IMR-90 (cell line): ENCODE measurements around the gene FAM174C. TPM values are rescaled to one million over a fixed set of nuclear protein-coding genes. Genes with fewer than 3 reads are reported as not detected.

Source experiments
- ATAC-seq: fragments of 200-7000 bp; cut with Tn5 transposase; 2 replicates; pipeline ENCODE4 v1.9.1; 2020; ENCODE audit warnings: low read depth, mild to moderate bottlenecking, moderate library complexity
- Bru-seq: library from RNA; stranded (reverse); fragments of 400-500 nt; gene quantifications from one replicate; lab custom pipeline; 2021; lab: Mats Ljungman, UMichigan
- BruChase-seq, 2 experiments: library from RNA; stranded (reverse); fragments of 400-500 nt; gene quantifications; one replicate each; lab custom pipeline; 2021; lab: Mats Ljungman, UMichigan
- BruUV-seq: library from RNA; stranded (reverse); fragments of 400-500 nt; replicated peaks from 2 replicates; lab custom pipeline; 2021; lab: Mats Ljungman, UMichigan
- CTCF ChIA-PET: fragments of 300-600 bp; formaldehyde crosslinking; extraction: SDS; loops from one replicate; lab custom pipeline; 2021; ENCODE audit warnings: antibody characterized with exemption; lab: Yijun Ruan, JAX
- POLR2A ChIA-PET: fragments of 300-600 bp; sonication (Branson Sonifier 250); formaldehyde crosslinking; loops from one replicate; lab custom pipeline; 2022; ENCODE audit warnings: antibody characterized with exemption; ENCODE audit not compliant: unreplicated experiment; lab: Charles Lee
- DNase-seq: peaks from one replicate; pipeline ENCODE4 v3.0.0; 2013
- H2AFZ ChIP-seq: replicated peaks from 2 replicates; pipeline ENCODE3; 2013; ENCODE audit warnings: low read length, mild to moderate bottlenecking; ENCODE audit not compliant: poor library complexity
- H2AK5ac ChIP-seq: 2 replicates; pipeline ENCODE4 v1.6.1; 2013; ENCODE audit warnings: low read depth, low read length, inconsistent platforms
- H2AK9ac ChIP-seq: replicated peaks from 2 replicates; pipeline ENCODE3; 2013; ENCODE audit warnings: mild to moderate bottlenecking, low read depth, low read length, moderate library complexity; ENCODE audit not compliant: poor library complexity
- H2BK120ac ChIP-seq: 2 replicates; pipeline ENCODE4 v1.6.1; 2013; ENCODE audit warnings: low read depth, low read length, inconsistent platforms
- H2BK15ac ChIP-seq: 3 replicates; pipeline ENCODE4 v1.6.1; 2013; ENCODE audit warnings: low read depth, low read length, inconsistent platforms
- H2BK20ac ChIP-seq: 2 replicates; pipeline ENCODE4 v1.6.1; 2013; ENCODE audit warnings: low read depth, mild to moderate bottlenecking, inconsistent platforms, low read length, moderate library complexity
- H2BK5ac ChIP-seq: 2 replicates; pipeline ENCODE4 v1.6.1; 2013; ENCODE audit warnings: mild to moderate bottlenecking, low read depth, low read length, inconsistent platforms; ENCODE audit not compliant: poor library complexity, severe bottlenecking
- H3K14ac ChIP-seq: replicated peaks from 2 replicates; pipeline ENCODE4 v1.6.1; 2013; ENCODE audit warnings: low read depth, low read length, inconsistent platforms
- H3K18ac ChIP-seq: 2 replicates; pipeline ENCODE4 v1.6.1; 2013; ENCODE audit warnings: low read depth, low read length, control low read depth
- H3K23ac ChIP-seq: 2 replicates; pipeline ENCODE4 v1.6.1; 2013; ENCODE audit warnings: low read depth, low read length, inconsistent platforms
- H3K27ac ChIP-seq: 2 replicates; pipeline ENCODE4 v1.5.1; 2013; ENCODE audit warnings: mild to moderate bottlenecking, control low read depth, low read length; ENCODE audit not compliant: insufficient read depth
- H3K27me3 ChIP-seq: 2 replicates; pipeline ENCODE4 v1.6.1; 2013; ENCODE audit warnings: low read length; ENCODE audit not compliant: control insufficient read depth, insufficient read depth
- H3K36me3 ChIP-seq: 2 replicates; pipeline ENCODE4 v1.6.1; 2013; ENCODE audit warnings: low read length, mixed read lengths; ENCODE audit not compliant: control insufficient read depth, insufficient read depth
- H3K4ac ChIP-seq: 2 replicates; pipeline ENCODE4 v1.6.1; 2013; ENCODE audit warnings: low read depth, low read length, inconsistent platforms
- H3K4me1 ChIP-seq: 2 replicates; pipeline ENCODE4 v1.6.1; 2013; ENCODE audit warnings: low read length, mixed read lengths; ENCODE audit not compliant: control insufficient read depth, insufficient read depth
- H3K4me2 ChIP-seq: 2 replicates; pipeline ENCODE4 v1.6.1; 2013; ENCODE audit warnings: low read depth, mild to moderate bottlenecking, control low read depth, low read length, moderate library complexity
- H3K4me3 ChIP-seq: 2 replicates; pipeline ENCODE4 v1.5.1; 2013; ENCODE audit warnings: low read depth, mild to moderate bottlenecking, control low read depth, low read length, moderate library complexity; ENCODE audit not compliant: insufficient read depth
- H3K56ac ChIP-seq: 2 replicates; pipeline ENCODE4 v1.6.1; 2013; ENCODE audit warnings: low read length, inconsistent platforms; ENCODE audit not compliant: insufficient read depth; ENCODE audit errors: extremely low read depth
- H3K79me1 ChIP-seq, 2 experiments: 2 replicates each; pipeline ENCODE4 v1.6.1; 2013; ENCODE audit warnings: low read length in 2 of 2, inconsistent platforms in 1 of 2, low read depth in 1 of 2
- H3K9ac ChIP-seq: 2 replicates; pipeline ENCODE4 v1.6.1; 2013; ENCODE audit warnings: low read depth, low read length, control low read depth
- H3K9me1 ChIP-seq: 2 replicates; pipeline ENCODE4 v1.6.1; 2013; ENCODE audit warnings: low read length, inconsistent platforms; ENCODE audit not compliant: insufficient read depth
- H3K9me3 ChIP-seq: 2 replicates; pipeline ENCODE4 v1.6.1; 2013; ENCODE audit warnings: low read length; ENCODE audit not compliant: control insufficient read depth, insufficient read depth
- H4K20me1 ChIP-seq: 2 replicates; pipeline ENCODE4 v1.6.1; 2013; ENCODE audit warnings: low read length, inconsistent platforms; ENCODE audit not compliant: insufficient read depth
- H4K5ac ChIP-seq: 2 replicates; pipeline ENCODE4 v1.6.1; 2013; ENCODE audit warnings: mild to moderate bottlenecking, low read depth, low read length, control low read depth
- H4K8ac ChIP-seq, 2 experiments: 2 replicates each; pipeline ENCODE4 v1.6.1; 2013; ENCODE audit warnings: low read depth in 2 of 2, low read length in 2 of 2, control low read depth in 1 of 2, inconsistent platforms in 1 of 2
- H4K91ac ChIP-seq: 2 replicates; pipeline ENCODE4 v1.6.1; 2013; ENCODE audit warnings: low read depth, low read length, inconsistent platforms; ENCODE audit not compliant: insufficient read depth
- BHLHE40 ChIP-seq: fragments of 150-350 bp; IDR thresholded peaks from 2 replicates; pipeline ENCODE4 v1.6.1; 2016; ENCODE audit warnings: mild to moderate bottlenecking, low read depth, low read length
- CTCF ChIP-seq: conservative IDR thresholded peaks from 2 replicates; pipeline ENCODE4 v1.5.1; 2012; ENCODE audit warnings: mild to moderate bottlenecking, low read depth, low read length, improper control_type of control experiment
- ELK1 ChIP-seq: fragments of 150-350 bp; IDR thresholded peaks from 2 replicates; pipeline ENCODE4 v1.6.1; 2016; ENCODE audit warnings: low read depth, mild to moderate bottlenecking, low read length, moderate library complexity, borderline replicate concordance
- FOS ChIP-seq: fragments of 150-350 bp; IDR thresholded peaks from 2 replicates; pipeline ENCODE4 v1.6.1; 2016; ENCODE audit warnings: low read depth, low read length
- MAFK ChIP-seq: IDR thresholded peaks from 2 replicates; pipeline ENCODE4 v1.6.1; 2012; ENCODE audit warnings: low read depth, low read length, improper control_type of control experiment
- MXI1 ChIP-seq: IDR thresholded peaks from 2 replicates; pipeline ENCODE4 v1.6.1; 2012; ENCODE audit warnings: low read depth, mild to moderate bottlenecking, low read length, moderate library complexity, borderline replicate concordance
- NFE2L2 ChIP-seq: fragments of 150-350 bp; IDR thresholded peaks from 2 replicates; pipeline ENCODE4 v1.6.1; 2016; ENCODE audit warnings: low read depth, mild to moderate bottlenecking, low read length
- POLR2A ChIP-seq: IDR thresholded peaks from 2 replicates; pipeline ENCODE4 v1.6.1; 2012; ENCODE audit warnings: mild to moderate bottlenecking, low read depth, low read length
- RFX5 ChIP-seq: IDR thresholded peaks from 2 replicates; pipeline ENCODE4 v1.8.0; 2012; ENCODE audit warnings: low read depth, mild to moderate bottlenecking, low read length, moderate library complexity
- SMC3 ChIP-seq: fragments of 150-350 bp; IDR thresholded peaks from 2 replicates; pipeline ENCODE4 v1.6.1; 2016; ENCODE audit warnings: low read depth, mild to moderate bottlenecking, antibody characterized with exemption, low read length, moderate library complexity
- USF2 ChIP-seq: fragments of 150-350 bp; IDR thresholded peaks from 2 replicates; pipeline ENCODE4 v1.6.1; 2017; ENCODE audit warnings: mild to moderate bottlenecking, antibody characterized with exemption, low read length, low read depth
- WGBS, 2 experiments: methylation state at CpG; one replicate each; pipeline versions ENCODE4 v1.1.5 to v1.1.7; 2013; ENCODE audit warnings: missing lambda C conversion rate in 2 of 2; ENCODE audit not compliant: insufficient read length in 1 of 2; ENCODE audit errors: extremely low coverage in 2 of 2; 5-methylcytosine and 5-hydroxymethylcytosine counted together
- dilution Hi-C: fragments of 300-500 bp; cut with HindIII; formaldehyde crosslinking; loops from one replicate; pipeline ENCODE4 v1.14.3; 2018; ENCODE audit warnings: low sequenced_read_pairs; ENCODE audit not compliant: unreplicated experiment
- in situ Hi-C: fragments of 300-500 bp; cut with MboI; formaldehyde crosslinking; loops from 3 replicates; pipeline ENCODE4 v1.14.3; 2019; ENCODE audit warnings: low sequenced_read_pairs, inconsistent platforms, mixed read lengths
- intact Hi-C: fragments of 100-400 bp; cut with micrococcal nuclease; formaldehyde crosslinking; loops from 2 replicates; pipeline ENCODE4 v1.10.0; 2022
- long read RNA-seq: library from polyadenylated mRNA; unstranded; transcript quantifications from one replicate; pipeline ENCODE4 v2.0.0, GENCODE V29; 2021; ENCODE audit not compliant: unreplicated experiment
- polyA plus RNA-seq, 3 experiments: library from polyadenylated mRNA; depleted of rRNA; stranded (reverse); fragments of >200 nt; gene quantifications; 2 replicates each; pipeline ENCODE4 v1.2.3, GENCODE V29; 2012; ENCODE audit warnings: low replicate concordance in 1 of 3
- total RNA-seq: library from RNA; depleted of rRNA; stranded (reverse); fragments of >200 nt; gene quantifications from 2 replicates; pipeline ENCODE4 v1.2.3, GENCODE V29; 2012; rRNA removed

FAM174C gene
- total RNA-seq: 7.5 and 10.6 TPM in 2 replicates
- polyA plus RNA-seq (2012; rRNA removed): 61.8 and 93.4 TPM in 2 replicates
- polyA plus RNA-seq (2012; cell fraction: cytosol; rRNA removed): 94.9 and 135 TPM in 2 replicates
- polyA plus RNA-seq (2012; cell fraction: nucleus; rRNA removed; ENCODE audit: low replicate concordance): 46.6 and 93.7 TPM in 2 replicates
- Bru-seq, nascent RNA: percentile 58 among the genes with signal in this experiment
- BruChase-seq, experiment 1, labeled RNA remaining after a 6-hour chase: percentile 60 among the genes with signal in this experiment
- BruChase-seq, experiment 2, labeled RNA remaining after a 2-hour chase: percentile 56 among the genes with signal in this experiment
- long read RNA-seq, transcript C19orf24-201 (3 exons, 983 nt): major isoform, 20 of 27 reads
- long read RNA-seq, partial matches to known transcripts: 5 of 27 reads
- long read RNA-seq, other reads (novel, unspliced or antisense): 0 of 27 reads

- peak within 1 kb of the TSS; percentile 82 for H3K4me2 ChIP-seq
- intact Hi-C loops (loop anchor here (5.0 kb wide), 2 partner anchors 87 to 132 kb away; partner anchors contain the start of gene DAZAP1), dilution Hi-C loops (no loop called here), in situ Hi-C loops (no loop called here)
- H4K5ac ChIP-seq: peak within 1 kb of the TSS; percentile 43
- H2AK5ac ChIP-seq: peak within 1 kb of the TSS; percentile 94
- H3K79me1 ChIP-seq: peaks cover 22 to 66% of the 10 kb centered on the region in 2 experiments; a peak in 3 of 4 replicates
- H2BK20ac ChIP-seq: no peak within 1 kb of the TSS
- H4K91ac ChIP-seq: peak within 1 kb of the TSS; percentile 93
- no TSS peak for BruUV-seq
- 0% methylated on average over 58 of the region's 98 CpGs; no CpG with 5 or more reads in 1 of the 2 experiments for WGBS, 2 experiments
- peak within 1 kb of the TSS; percentile 82 to 86 for H4K8ac ChIP-seq
- H3K9me3 ChIP-seq: no peaks in the 10 kb centered on the region
- no peak within 1 kb of the TSS for H2BK15ac ChIP-seq
- peak within 1 kb of the TSS; percentile 99 for H2BK5ac ChIP-seq
- H3K36me3 ChIP-seq: peaks cover 52% of the 10 kb centered on the region
- H3K9ac ChIP-seq: peak within 1 kb of the TSS; percentile 81
- CTCF ChIA-PET: interaction anchor here (1.0 kb wide), 1 partner anchor 162 kb away, joined by 3 read pairs; no protein-coding TSS in a partner anchor
- H3K4ac ChIP-seq: peak within 1 kb of the TSS; percentile 89
- POLR2A ChIA-PET: interaction anchor here (1.0 kb wide), 2 partner anchors 9 kb away, joined by 5 to 6 read pairs; no protein-coding TSS in a partner anchor
- H3K27me3 ChIP-seq: no peaks in the 10 kb centered on the region
- peak; percentile 97 for DNase-seq
- H3K27ac ChIP-seq: peak within 1 kb of the TSS; percentile 91
- H3K14ac ChIP-seq: peak within 1 kb of the TSS; percentile 97
- peak within 1 kb of the TSS; percentile 96 for H2AFZ ChIP-seq
- H3K4me1 ChIP-seq: peaks cover 23% of the 10 kb centered on the region
- H2BK120ac ChIP-seq: no peak within 1 kb of the TSS
- H3K18ac ChIP-seq: peak within 1 kb of the TSS; percentile 8; the same call in 1 of the 2 replicates
- H3K56ac ChIP-seq: peak within 1 kb of the TSS; percentile 64
- peak within 1 kb of the TSS; percentile 82 for H3K4me3 ChIP-seq
- H3K9me1 ChIP-seq: no peaks in the 10 kb centered on the region; the same call in 1 of the 2 replicates
- peak within 1 kb of the TSS; percentile 93 for H3K23ac ChIP-seq
- H2AK9ac ChIP-seq: peak within 1 kb of the TSS; percentile 100
- H4K20me1 ChIP-seq: peaks cover 65% of the 10 kb centered on the region
- ATAC-seq: peak; percentile 86
- TF ChIP-seq MAFK (no peak), RFX5 (no peak), POLR2A (peak; percentile 66), SMC3 (no peak), BHLHE40 (peak; percentile 90), MXI1 (peak; percentile 80; the same call in 1 of the 2 replicates), ELK1 (no peak), NFE2L2 (no peak), FOS (peak; percentile 89; the same call in 1 of the 2 replicates), CTCF (no peak), USF2 (peak; percentile 99)
These were observed at the start of gene FAM174C for GRCh38 chr19:1275260-1275975. FAM174C (plus strand) TSS chr19:1275530; CDS start chr19:1275550, 20 bp downstream.
